CD4-positive, alpha-beta memory T cell (primary cell): ENCODE measurements around the gene PRICKLE2. TPM values are rescaled to one million over a fixed set of nuclear protein-coding genes. Genes with fewer than 3 reads are reported as not detected.

Source experiments
- CTCF ChIA-PET: fragments of 350-600 bp; sonication (Branson Sonifier 250); formaldehyde crosslinking; loops from one replicate; lab custom pipeline; 2021; ENCODE audit warnings: inconsistent platforms; ENCODE audit not compliant: partially characterized antibody; lab: Charles Lee
- POLR2A ChIA-PET: fragments of 350-600 bp; sonication (Branson Sonifier 250); formaldehyde crosslinking; loops from one replicate; lab custom pipeline; 2021; ENCODE audit not compliant: partially characterized antibody; lab: Charles Lee
- DNase-seq, 5 donors: peaks; one replicate each; pipeline versions ENCODE4 v3.0.0 to v3.0.0-alpha.2; 2020 to 2022; ENCODE audit warnings: mixed read lengths in 1 of 5
- H3K27ac ChIP-seq: one replicate; pipeline ENCODE4 v1.7.0; 2013; ENCODE audit warnings: low read depth, low read length
- H3K27me3 ChIP-seq: 2 replicates; pipeline ENCODE4 v1.7.0; 2013; ENCODE audit warnings: mild to moderate bottlenecking, low read length, moderate library complexity; ENCODE audit not compliant: insufficient read depth
- H3K36me3 ChIP-seq: 2 replicates; pipeline ENCODE4 v1.7.0; 2013; ENCODE audit warnings: mild to moderate bottlenecking, low read length, moderate library complexity; ENCODE audit not compliant: insufficient read depth
- H3K4me1 ChIP-seq: 2 replicates; pipeline ENCODE4 v1.7.0; 2013; ENCODE audit warnings: mild to moderate bottlenecking, low read length, moderate library complexity; ENCODE audit not compliant: insufficient read depth
- H3K4me3 ChIP-seq, 2 donors: one replicate each; pipeline ENCODE4 v1.7.0; 2013; ENCODE audit warnings: low read length in 2 of 2, mild to moderate bottlenecking in 1 of 2
- H3K9me3 ChIP-seq, 2 donors: one replicate each; pipeline ENCODE4 v1.7.0; 2013; ENCODE audit warnings: low read length in 2 of 2, control low read depth in 1 of 2; ENCODE audit not compliant: control insufficient read depth in 1 of 2
- H3K27ac Mint-ChIP-seq, 7 donors: one replicate each; pipeline ENCODE4 v1.8.0; 2020 to 2021; ENCODE audit warnings: mixed read lengths in 7 of 7, mild to moderate bottlenecking in 6 of 7, inconsistent platforms in 3 of 7, moderate library complexity in 3 of 7
- H3K27me3 Mint-ChIP-seq, 2 donors: one replicate each; pipeline ENCODE4 v1.8.0; 2020 to 2021; ENCODE audit warnings: mixed read lengths in 2 of 2
- H3K36me3 Mint-ChIP-seq, 2 donors: one replicate each; pipeline ENCODE4 v1.8.0; 2020 to 2021; ENCODE audit warnings: mixed read lengths in 2 of 2, inconsistent platforms in 1 of 2, mild to moderate bottlenecking in 1 of 2
- H3K4me1 Mint-ChIP-seq, 4 donors: one replicate each; pipeline ENCODE4 v1.8.0; 2020 to 2021; ENCODE audit warnings: mixed read lengths in 4 of 4, mild to moderate bottlenecking in 1 of 4
- H3K4me3 Mint-ChIP-seq, 8 donors: one replicate each; pipeline ENCODE4 v1.8.0; 2020 to 2021; ENCODE audit warnings: mixed read lengths in 8 of 8, mild to moderate bottlenecking in 7 of 8, moderate library complexity in 6 of 8, inconsistent platforms in 3 of 8
- H3K9me3 Mint-ChIP-seq, 8 donors: one replicate each; pipeline ENCODE4 v1.8.0; 2020 to 2021; ENCODE audit warnings: mixed read lengths in 8 of 8, mild to moderate bottlenecking in 5 of 8, inconsistent platforms in 3 of 8, moderate library complexity in 1 of 8
- intact Hi-C: fragments of 100-400 bp; cut with micrococcal nuclease; formaldehyde crosslinking; loops from one replicate; pipeline ENCODE4 v1.15.1; 2023
- polyA plus RNA-seq, 2 donors: library from polyadenylated mRNA; unstranded; fragments of 300-500 nt; fragmentation: Illumina TruSeq; gene quantifications; one replicate each; pipeline ENCODE4 v1.2.3, GENCODE V29; 2021
- total RNA-seq, 2 experiments: library from RNA; stranded (reverse); gene quantifications; one replicate each; pipeline ENCODE4 v1.2.3, GENCODE V29; 2021

Gene PRICKLE2
- total and polyA plus RNA-seq, 4 experiments from 2014 or later: not detected

DNA sequence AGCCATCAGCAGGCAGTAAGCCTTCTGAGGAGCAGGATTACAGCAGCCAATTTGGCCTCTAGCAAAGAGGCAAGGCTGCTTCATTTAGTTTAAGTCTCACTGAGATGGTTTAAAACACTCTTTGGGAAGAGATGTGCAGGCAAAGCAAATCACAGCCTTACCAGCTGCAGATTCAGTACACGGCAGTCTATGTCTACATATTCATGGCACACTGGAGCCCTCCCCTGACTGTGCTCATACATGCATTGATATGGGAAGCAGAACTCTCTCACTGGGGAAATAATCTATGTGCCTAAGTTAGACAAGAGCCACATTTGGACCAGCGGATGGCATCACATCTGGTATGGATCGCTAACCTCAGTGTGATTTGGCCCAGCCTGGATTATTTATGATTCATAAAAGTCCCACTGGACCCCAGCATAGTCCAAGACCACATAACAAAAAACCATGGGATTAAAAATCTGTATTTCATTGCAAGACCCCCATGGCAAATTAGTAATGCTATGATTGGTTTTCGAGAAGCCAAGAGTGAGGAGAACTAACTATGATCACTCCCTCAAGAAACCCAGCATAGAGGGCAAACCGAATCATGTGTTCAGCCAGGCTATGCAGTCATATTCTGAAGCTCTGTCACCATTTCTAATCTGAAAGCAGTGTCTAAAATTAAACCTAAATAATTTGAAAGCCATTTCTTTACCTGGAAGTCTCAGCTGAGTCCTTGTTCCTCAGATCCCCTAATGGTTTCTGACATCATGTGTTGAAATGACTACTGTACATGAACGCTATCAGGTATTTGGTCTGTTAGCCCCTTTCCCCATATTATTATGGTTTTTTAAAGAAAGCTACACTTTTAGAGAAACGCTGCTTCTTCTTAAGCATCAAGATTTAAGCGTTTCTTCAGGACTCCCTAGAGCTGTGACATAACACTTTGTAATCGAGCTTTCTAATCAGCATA is 1.2 kb downstream of the PRICKLE2 start:
- Mint-ChIP-seq H3K27me3 (peaks cover 2 to 9% of the 10 kb centered on the region in 2 donors), H3K36me3 (no peaks in the 10 kb centered on the region), H3K27ac (no peak overlapping the region), H3K4me3 (no peak overlapping the region), H3K4me1 (peaks cover 0 to 1% (median 0%) of the 10 kb centered on the region in 4 donors), H3K9me3 (peaks cover 0 to 1% (median 0%) of the 10 kb centered on the region in 8 donors)
- ChIA-PET POLR2A (no interaction called here), CTCF (no interaction called here)
- no peaks in the 10 kb centered on the region for H3K27me3 ChIP-seq
- intact Hi-C loops: no loop called here
- no peak overlapping the region for H3K27ac ChIP-seq
- H3K36me3 ChIP-seq: no peaks in the 10 kb centered on the region
- H3K4me1 ChIP-seq: no peaks in the 10 kb centered on the region
- no peak for DNase-seq
- no peaks in the 10 kb centered on the region for H3K9me3 ChIP-seq
- H3K4me3 ChIP-seq: no peak overlapping the region

DNA sequence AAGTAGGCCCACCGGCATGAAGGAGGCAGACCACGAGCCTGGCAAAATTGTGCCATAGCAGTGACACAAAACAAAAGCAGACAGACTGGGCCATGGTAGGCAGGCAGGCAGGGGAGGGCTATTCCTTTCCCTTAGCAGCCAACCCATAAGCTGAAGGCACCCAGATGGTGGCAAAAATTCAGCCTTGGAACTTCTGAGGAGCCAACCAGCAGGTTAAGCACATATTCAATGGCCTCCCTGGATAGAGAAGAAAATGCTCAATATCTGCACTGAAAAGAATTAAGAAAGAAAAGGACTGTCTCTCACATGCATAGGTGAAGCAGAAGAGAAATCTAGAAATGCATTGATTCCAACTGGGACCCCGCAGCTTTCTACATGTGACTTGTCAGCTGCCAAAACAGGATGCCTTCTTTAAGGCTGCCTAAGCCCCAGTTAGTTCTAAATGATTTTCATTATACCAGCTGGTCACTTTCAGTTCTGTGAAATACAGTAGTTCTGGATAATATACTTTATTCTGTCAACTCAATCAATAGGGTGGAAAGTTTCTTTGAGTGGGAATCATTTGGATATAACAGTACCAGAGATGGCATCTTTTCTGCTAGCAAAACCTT is 2.7 kb downstream of the PRICKLE2 start:
- Mint-ChIP-seq H3K4me3 (no peak overlapping the region), H3K36me3 (no peaks in the 10 kb centered on the region), H3K9me3 (peaks cover 0 to 1% (median 0%) of the 10 kb centered on the region in 8 donors), H3K4me1 (peaks cover 0 to 1% (median 0%) of the 10 kb centered on the region in 4 donors), H3K27ac (no peak overlapping the region), H3K27me3 (peaks cover 0 to 9% of the 10 kb centered on the region in 2 donors)
- CTCF ChIA-PET: no interaction called here
- H3K27ac ChIP-seq: no peak overlapping the region
- H3K4me1 ChIP-seq: no peaks in the 10 kb centered on the region
- H3K27me3 ChIP-seq: no peaks in the 10 kb centered on the region
- intact Hi-C loops: no loop called here
- H3K4me3 ChIP-seq: no peak overlapping the region
- no peaks in the 10 kb centered on the region for H3K36me3 ChIP-seq
- POLR2A ChIA-PET: no interaction called here
- H3K9me3 ChIP-seq: no peaks in the 10 kb centered on the region
- DNase-seq: no peak

DNA sequence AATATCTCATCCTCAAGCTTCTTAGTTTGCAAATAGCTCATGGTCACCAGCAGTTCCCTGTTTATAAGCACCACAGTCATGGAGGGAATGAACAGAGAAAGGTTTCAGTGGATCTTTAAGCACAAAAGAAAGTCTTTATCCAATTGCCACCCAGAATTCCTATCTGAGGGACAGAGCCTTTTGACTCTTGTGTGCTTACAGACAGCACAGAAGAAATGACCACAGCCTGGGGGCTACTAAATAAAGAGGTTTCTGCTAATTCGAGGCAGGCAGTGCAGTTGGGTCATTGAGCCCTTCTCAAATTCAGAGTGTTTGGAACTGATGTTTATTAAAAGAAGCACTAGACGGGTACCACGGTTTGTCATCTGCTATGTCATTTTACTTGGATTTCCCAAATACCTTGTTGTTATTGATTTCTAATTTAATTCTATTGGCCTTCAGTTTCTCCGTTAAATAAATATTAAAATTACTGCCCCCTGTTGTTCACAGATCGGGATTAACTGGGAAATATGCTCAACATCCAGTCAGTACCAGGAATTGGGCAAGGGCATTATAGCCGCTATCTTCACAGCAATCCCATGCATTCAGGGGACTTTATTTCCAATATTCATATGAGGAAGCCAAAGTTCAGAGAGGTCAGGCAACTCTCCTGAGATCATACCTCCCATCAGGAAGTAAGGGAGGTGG is 3.6 kb downstream of the PRICKLE2 start:
- Histone ChIP-seq H3K36me3 (no peaks in the 10 kb centered on the region), H3K27me3 (no peaks in the 10 kb centered on the region), H3K27ac (no peak overlapping the region), H3K4me1 (no peaks in the 10 kb centered on the region), H3K4me3 (no peak overlapping the region), H3K9me3 (no peaks in the 10 kb centered on the region)
- Mint-ChIP-seq H3K36me3 (no peaks in the 10 kb centered on the region), H3K9me3 (peaks cover 0 to 1% (median 0%) of the 10 kb centered on the region in 8 donors), H3K27ac (no peak overlapping the region), H3K4me3 (no peak overlapping the region), H3K4me1 (peaks cover 0 to 1% (median 0%) of the 10 kb centered on the region in 4 donors), H3K27me3 (peaks cover 0 to 3% of the 10 kb centered on the region in 2 donors)
- CTCF ChIA-PET: no interaction called here
- intact Hi-C loops: no loop called here
- POLR2A ChIA-PET: no interaction called here
- DNase-seq: no peak

DNA sequence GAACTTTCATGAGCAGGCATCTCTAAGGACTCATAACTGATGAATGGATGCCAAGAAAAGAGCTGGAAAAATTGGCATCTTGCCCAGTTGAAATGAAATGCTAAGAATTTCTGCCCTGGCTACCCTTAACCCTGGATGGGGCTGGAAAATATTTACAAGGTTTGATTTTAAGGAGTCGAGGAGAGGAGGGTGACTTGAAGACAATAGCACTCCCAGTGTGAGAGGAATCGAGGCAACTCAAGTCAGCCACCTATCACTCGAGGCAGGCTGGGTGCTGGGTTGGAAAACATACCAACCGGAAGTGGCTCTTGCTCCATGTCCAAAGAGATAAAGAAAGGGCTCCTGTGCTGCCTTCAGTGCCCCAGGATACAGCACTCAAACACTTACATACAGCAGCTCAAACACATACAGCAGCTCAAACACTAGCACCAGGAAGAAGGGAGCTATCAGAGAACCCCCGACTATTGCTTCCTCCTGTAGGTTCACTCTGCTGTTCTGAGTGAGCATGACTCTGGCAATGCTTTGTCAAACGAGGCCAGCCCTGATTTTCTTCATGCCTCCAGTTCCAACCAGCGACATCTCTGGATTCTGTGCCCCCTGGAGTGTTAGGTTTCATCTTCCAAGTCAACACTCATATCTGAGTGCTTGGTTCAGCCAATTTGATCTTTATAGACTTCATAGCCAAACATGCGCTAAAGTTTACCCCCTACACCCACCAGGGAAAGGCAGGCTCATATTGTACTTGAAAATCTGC is 4.9 kb downstream of the PRICKLE2 start:
- Mint-ChIP-seq H3K9me3 (no peaks in the 10 kb centered on the region), H3K36me3 (no peaks in the 10 kb centered on the region), H3K27ac (no peak overlapping the region), H3K4me3 (no peak overlapping the region), H3K27me3 (peaks cover 0 to 3% of the 10 kb centered on the region in 2 donors), H3K4me1 (no peaks in the 10 kb centered on the region)
- Histone ChIP-seq H3K9me3 (no peaks in the 10 kb centered on the region), H3K4me3 (no peak overlapping the region), H3K36me3 (no peaks in the 10 kb centered on the region), H3K27ac (no peak overlapping the region), H3K4me1 (no peaks in the 10 kb centered on the region), H3K27me3 (no peaks in the 10 kb centered on the region)
- POLR2A ChIA-PET: no interaction called here
- CTCF ChIA-PET: interaction anchor here (0.7 kb wide), 1 partner anchor 1848 kb away, joined by 3 read pairs; no protein-coding TSS in a partner anchor
- DNase-seq: no peak
- intact Hi-C loops: no loop called here

DNA sequence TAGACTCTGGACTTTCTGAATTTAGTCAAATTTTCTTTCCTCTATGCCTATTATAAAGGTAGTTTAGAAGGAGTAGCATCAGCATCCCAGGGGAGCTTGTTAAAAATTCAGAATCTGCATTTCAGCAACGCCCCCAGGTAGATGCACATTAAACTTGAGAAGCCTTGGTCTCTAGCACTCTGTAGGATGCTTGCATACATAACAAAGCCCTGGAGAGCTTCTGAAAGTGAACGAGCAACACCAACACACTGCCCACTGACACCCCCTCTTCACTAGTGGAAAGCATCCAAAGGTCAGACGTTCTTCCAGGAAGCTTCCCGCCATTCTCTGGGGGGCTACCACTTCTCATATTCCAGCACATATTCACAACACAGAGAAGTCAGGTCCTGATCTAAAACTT is 6.5 kb downstream of the PRICKLE2 start:
- Histone ChIP-seq H3K9me3 (no peaks in the 10 kb centered on the region), H3K4me3 (no peak overlapping the region), H3K27me3 (no peaks in the 10 kb centered on the region), H3K4me1 (no peaks in the 10 kb centered on the region), H3K36me3 (no peaks in the 10 kb centered on the region), H3K27ac (no peak overlapping the region)
- no peaks in the 10 kb centered on the region for H3K36me3 Mint-ChIP-seq
- no peak for DNase-seq
- H3K27me3 Mint-ChIP-seq: no peaks in the 10 kb centered on the region
- ChIA-PET CTCF (no interaction called here), POLR2A (no interaction called here)
- H3K4me1 Mint-ChIP-seq: no peaks in the 10 kb centered on the region
- H3K27ac Mint-ChIP-seq: no peak overlapping the region
- H3K9me3 Mint-ChIP-seq: no peaks in the 10 kb centered on the region
- no peak overlapping the region for H3K4me3 Mint-ChIP-seq
- intact Hi-C loops: no loop called here

DNA sequence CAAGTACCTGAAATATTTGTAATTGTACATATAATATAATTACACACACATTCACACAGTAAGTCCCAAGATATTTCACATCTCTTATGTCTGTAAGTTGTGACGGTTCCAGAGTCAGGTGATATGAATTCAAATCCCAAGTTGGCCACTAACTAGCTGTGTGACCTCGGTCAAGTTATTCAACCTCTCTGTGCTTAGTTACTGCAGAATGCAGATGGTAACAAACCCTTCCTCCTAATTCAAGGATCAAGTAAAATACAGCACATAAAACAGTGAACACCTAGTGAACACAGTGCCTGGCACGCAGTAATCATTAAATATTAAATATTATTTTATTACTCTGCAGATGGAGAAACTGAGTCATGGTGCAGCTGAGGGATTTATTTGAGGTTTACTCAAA is 6.9 kb downstream of the PRICKLE2 start:
- H3K27ac Mint-ChIP-seq: no peak overlapping the region
- no peaks in the 10 kb centered on the region for H3K4me1 ChIP-seq
- no peaks in the 10 kb centered on the region for H3K27me3 Mint-ChIP-seq
- no peak overlapping the region for H3K4me3 ChIP-seq
- H3K27ac ChIP-seq: no peak overlapping the region
- no peak overlapping the region for H3K4me3 Mint-ChIP-seq
- intact Hi-C loops: no loop called here
- H3K27me3 ChIP-seq: no peaks in the 10 kb centered on the region
- H3K36me3 ChIP-seq: no peaks in the 10 kb centered on the region
- DNase-seq: no peak
- POLR2A ChIA-PET: no interaction called here
- H3K36me3 Mint-ChIP-seq: no peaks in the 10 kb centered on the region
- no peaks in the 10 kb centered on the region for H3K9me3 ChIP-seq
- H3K4me1 Mint-ChIP-seq: no peaks in the 10 kb centered on the region
- CTCF ChIA-PET: no interaction called here
- no peaks in the 10 kb centered on the region for H3K9me3 Mint-ChIP-seq
